Type B pancreatic cell (in vitro differentiated cells): ENCODE measurements around the gene WTIP. TPM values are rescaled to one million over a fixed set of nuclear protein-coding genes. Genes with fewer than 3 reads are reported as not detected.
"Not testable (repeated sequence)": the region's sequence is repeated elsewhere in the genome, so short reads cannot be mapped to it uniquely, and the experiment has no call there.

Experiments
- DNase-seq: peaks from one replicate; pipeline ENCODE4 v3.0.0; 2021; ENCODE audit warnings: mixed read lengths; ENCODE audit not compliant: unreplicated experiment; ENCODE audit errors: extremely low spot score
- H3K27ac Mint-ChIP-seq: 2 replicates; pipeline ENCODE4 v1.8.0; 2021; ENCODE audit warnings: mild to moderate bottlenecking, mixed read lengths
- H3K27me3 Mint-ChIP-seq: 2 replicates; pipeline ENCODE4 v1.8.0; 2021; ENCODE audit warnings: mixed read lengths
- H3K36me3 Mint-ChIP-seq: 2 replicates; pipeline ENCODE4 v1.8.0; 2021; ENCODE audit warnings: mixed read lengths
- H3K4me1 Mint-ChIP-seq: one replicate; pipeline ENCODE4 v1.8.0; 2021; ENCODE audit warnings: mixed read lengths; ENCODE audit not compliant: unreplicated experiment
- H3K4me3 Mint-ChIP-seq: 2 replicates; pipeline ENCODE4 v1.8.0; 2021; ENCODE audit warnings: mild to moderate bottlenecking, mixed read lengths
- H3K9me3 Mint-ChIP-seq: 2 replicates; pipeline ENCODE4 v1.8.0; 2021; ENCODE audit warnings: mixed read lengths
- CTCF ChIP-seq: fragments of 200-600 bp; sonication (generic); conservative IDR thresholded peaks from 2 replicates; pipeline ENCODE4 v1.5.0; 2021; ENCODE audit warnings: antibody characterized with exemption, mild to moderate bottlenecking
- total RNA-seq: library from RNA; stranded (reverse); gene quantifications from 2 replicates; pipeline ENCODE4 v1.2.1, GENCODE V29; 2021; ENCODE audit warnings: low replicate concordance

Gene WTIP
- total RNA-seq, 1 donor from 2014 or later, result 23.9 TPM

GRCh38 chr19:34461375-34462100, 20.0 kb upstream of the WTIP start:
- Mint-ChIP-seq H3K4me1 (peaks cover 8% of the 10 kb centered on the region), H3K36me3 (peaks cover 56% of the 10 kb centered on the region), H3K9me3 (no peaks in the 10 kb centered on the region), H3K27ac (no peak overlapping the region), H3K4me3 (no peak overlapping the region), H3K27me3 (no peaks in the 10 kb centered on the region)
- no peak for TF ChIP-seq CTCF
- no peak for DNase-seq

GRCh38 chr19:34464785-34465184, 16.8 kb upstream of the WTIP start:
- not testable (repeated sequence) for DNase-seq, H3K4me3 Mint-ChIP-seq, H3K9me3 Mint-ChIP-seq, H3K27me3 Mint-ChIP-seq, H3K4me1 Mint-ChIP-seq, H3K27ac Mint-ChIP-seq
- H3K36me3 Mint-ChIP-seq, result peaks cover 42% of the 10 kb centered on the region

GRCh38 chr19:34468409-34468808, 13.1 kb upstream of the WTIP start:
- Mint-ChIP-seq H3K36me3 (peaks cover 34% of the 10 kb centered on the region), H3K27ac (no peak overlapping the region), H3K4me3 (no peak overlapping the region), H3K9me3 (no peaks in the 10 kb centered on the region), H3K27me3 (no peaks in the 10 kb centered on the region), H3K4me1 (no peaks in the 10 kb centered on the region)
- DNase-seq, result no peak
- TF ChIP-seq CTCF, result no peak

- H3K4me3 Mint-ChIP-seq, H3K27me3 Mint-ChIP-seq, H3K4me1 Mint-ChIP-seq, H3K9me3 Mint-ChIP-seq, DNase-seq, H3K27ac Mint-ChIP-seq: not testable (repeated sequence)
- H3K36me3 Mint-ChIP-seq, result peaks cover 29% of the 10 kb centered on the region
These were observed 12.5 kb upstream of the WTIP start for GRCh38 chr19:34469026-34469425.

GRCh38 chr19:34471906-34472700, 9.5 kb upstream of the WTIP start:
- no peak for TF ChIP-seq CTCF
- H3K27ac Mint-ChIP-seq, result no peak overlapping the region

GRCh38 chr19:34474233-34474989, 7.1 kb upstream of the WTIP start:
- H3K27ac Mint-ChIP-seq, result no peak overlapping the region

More at GRCh38 chr19:34471906-34472700, 9.5 kb upstream of the WTIP start:
- Mint-ChIP-seq H3K4me1 (no peaks in the 10 kb centered on the region), H3K36me3 (peaks cover 17% of the 10 kb centered on the region), H3K27me3 (no peaks in the 10 kb centered on the region), H3K9me3 (no peaks in the 10 kb centered on the region), H3K4me3 (no peak overlapping the region)
- DNase-seq, result no peak

More at GRCh38 chr19:34474233-34474989, 7.1 kb upstream of the WTIP start:
- H3K27me3 Mint-ChIP-seq, result no peaks in the 10 kb centered on the region
- H3K4me3 Mint-ChIP-seq, result no peak overlapping the region
- peaks cover 17% of the 10 kb centered on the region for H3K36me3 Mint-ChIP-seq
- DNase-seq, result no peak
- H3K4me1 Mint-ChIP-seq, result no peaks in the 10 kb centered on the region
- no peak for TF ChIP-seq CTCF
- no peaks in the 10 kb centered on the region for H3K9me3 Mint-ChIP-seq
